GM12878 (cell line): ENCODE data around the gene GALNT18. TPM values are rescaled to one million over a fixed set of nuclear protein-coding genes. Genes with fewer than 3 reads are reported as not detected.

ENCODE experiments used
- ATAC-seq: fragments of 200-7000 bp; cut with Tn5 transposase; 3 replicates; pipeline ENCODE4 v1.9.1; 2020; ENCODE audit warnings: mild to moderate bottlenecking, moderate library complexity
- BruUV-seq: library from RNA; stranded (reverse); fragments of 400-500 nt; replicated peaks from 2 replicates; lab custom pipeline; 2021; lab: Mats Ljungman, UMichigan
- CTCF ChIA-PET: fragments of 300-600 bp; sonication (Branson Sonifier 250); formaldehyde crosslinking; extraction: SDS; loops from one replicate; lab custom pipeline; 2021; ENCODE audit warnings: inconsistent platforms; lab: Yijun Ruan, JAX
- POLR2A ChIA-PET: fragments of 350-600 bp; formaldehyde crosslinking; extraction: SDS; loops from one replicate; lab custom pipeline; 2021; ENCODE audit warnings: inconsistent platforms; lab: Charles Lee
- RAD21 ChIA-PET: fragments of 300-600 bp; sonication (Branson Sonifier 250); formaldehyde crosslinking; loops from one replicate; lab custom pipeline; 2023; ENCODE audit warnings: antibody characterized with exemption; ENCODE audit not compliant: unreplicated experiment; lab: Charles Lee
- SMC1A ChIA-PET: fragments of 300-600 bp; sonication (Branson Sonifier 250); formaldehyde crosslinking; loops from one replicate; lab custom pipeline; 2023; ENCODE audit not compliant: unreplicated experiment, uncharacterized antibody; lab: Charles Lee
- DNase-seq: peaks from one replicate; pipeline ENCODE4 v3.0.0-alpha.2; 2011; ENCODE audit warnings: low read depth, low spot score
- FAIRE-seq: peaks from 3 replicates; lab custom pipeline; 2011; peaks lifted over from hg19 to GRCh38; lab: Jason Lieb, UNC
- H2AFZ ChIP-seq: 2 replicates; pipeline ENCODE4 v1.6.0; 2011; ENCODE audit warnings: low read depth, low read length, control low read depth; ENCODE audit not compliant: control insufficient read depth
- H3K27ac ChIP-seq: 2 replicates; pipeline ENCODE4 v1.5.1; 2011; ENCODE audit warnings: control low read depth; ENCODE audit not compliant: control insufficient read depth, insufficient read depth
- H3K27me3 ChIP-seq, 2 experiments: replicated peaks in 1 of 2; 2 replicates each; pipeline versions ENCODE4 v1.6.0 to v1.6.1; 2011; ENCODE audit warnings: low read length in 1 of 2; ENCODE audit not compliant: control insufficient read depth in 2 of 2, insufficient read depth in 2 of 2
- H3K36me3 ChIP-seq, 2 experiments: 2 replicates each; pipeline ENCODE4 v1.5.1; 2011; ENCODE audit warnings: low read length in 1 of 2; ENCODE audit not compliant: control insufficient read depth in 2 of 2, insufficient read depth in 2 of 2
- H3K4me1 ChIP-seq: 2 replicates; pipeline ENCODE4 v1.6.1; 2011; ENCODE audit warnings: mild to moderate bottlenecking, low read length, moderate library complexity, mixed read lengths; ENCODE audit not compliant: control insufficient read depth, insufficient read depth
- H3K4me2 ChIP-seq: 2 replicates; pipeline ENCODE4 v1.6.0; 2011; ENCODE audit warnings: control low read depth; ENCODE audit not compliant: control insufficient read depth, insufficient read depth
- H3K4me3 ChIP-seq: fragments of 200-600 bp; sonication (generic); 2 replicates; pipeline ENCODE4 v1.5.1; 2016
- H3K79me2 ChIP-seq: 2 replicates; pipeline ENCODE4 v1.6.0; 2011; ENCODE audit warnings: low read length; ENCODE audit not compliant: control insufficient read depth, insufficient read depth
- H3K9ac ChIP-seq: 2 replicates; pipeline ENCODE4 v1.8.0; 2011; ENCODE audit warnings: low read length, control low read depth, mixed read lengths; ENCODE audit not compliant: control insufficient read depth, insufficient read depth
- H3K9me3 ChIP-seq: replicated peaks from 3 replicates; pipeline ENCODE4 v1.5.1; 2011; ENCODE audit warnings: mild to moderate bottlenecking, low read length; ENCODE audit not compliant: control insufficient read depth, insufficient read depth
- H4K20me1 ChIP-seq: 2 replicates; pipeline ENCODE4 v1.6.0; 2011; ENCODE audit not compliant: control insufficient read depth, insufficient read depth
- BACH1 ChIP-seq: fragments of 450-650 bp; IDR thresholded peaks from 2 replicates; pipeline ENCODE4 v1.6.1; 2017; ENCODE audit warnings: mild to moderate bottlenecking, borderline replicate concordance
- CHD2 ChIP-seq: IDR thresholded peaks from 2 replicates; pipeline ENCODE4 v1.6.1; 2011; ENCODE audit warnings: low read depth, low read length, improper control_type of control experiment, borderline replicate concordance
- CREM ChIP-seq: IDR thresholded peaks from 2 replicates; pipeline ENCODE4 v1.6.1; 2014; ENCODE audit warnings: antibody characterized with exemption, low read depth
- EED ChIP-seq: sonication (generic); IDR thresholded peaks from 2 replicates; pipeline ENCODE4 v1.6.1; 2016; ENCODE audit warnings: antibody characterized with exemption, low read depth
- FOXK2 ChIP-seq: fragments of 450-650 bp; IDR thresholded peaks from 2 replicates; pipeline ENCODE4 v1.6.1; 2017; ENCODE audit warnings: mild to moderate bottlenecking, moderate library complexity
- GATAD2B ChIP-seq: fragments of 450-650 bp; conservative IDR thresholded peaks from 2 replicates; pipeline ENCODE4 v1.6.1; 2017; ENCODE audit warnings: low read depth, mild to moderate bottlenecking, moderate library complexity
- HCFC1 ChIP-seq: fragments of 150-350 bp; IDR thresholded peaks from 2 replicates; pipeline ENCODE4 v1.6.1; 2014; ENCODE audit warnings: low read length
- JUNB ChIP-seq: IDR thresholded peaks from 2 replicates; pipeline ENCODE4 v1.6.1; 2016; ENCODE audit warnings: antibody characterized with exemption, mild to moderate bottlenecking
- MEF2B ChIP-seq: fragments of 450-650 bp; IDR thresholded peaks from 2 replicates; pipeline ENCODE4 v1.6.1; 2018; ENCODE audit warnings: mild to moderate bottlenecking, moderate library complexity; ENCODE audit not compliant: partially characterized antibody, poor library complexity, severe bottlenecking
- NR2C2 ChIP-seq: IDR thresholded peaks from 2 replicates; pipeline ENCODE4 v1.6.1; 2011; ENCODE audit warnings: borderline replicate concordance, low read depth; ENCODE audit not compliant: control insufficient read depth, insufficient read length
- PML ChIP-seq: IDR thresholded peaks from 2 replicates; pipeline ENCODE4 v1.6.1; 2012; ENCODE audit warnings: low read length, inconsistent platforms
- RAD51 ChIP-seq: fragments of 450-650 bp; IDR thresholded peaks from 2 replicates; pipeline ENCODE4 v1.6.1; 2016; ENCODE audit warnings: moderate library complexity, mild to moderate bottlenecking, inconsistent platforms
- SREBF1 ChIP-seq: IDR thresholded peaks from 2 replicates; pipeline ENCODE4 v1.6.1; 2012; ENCODE audit warnings: mild to moderate bottlenecking, low read length
- SRF ChIP-seq, 2 experiments: IDR thresholded peaks; 2 replicates each; pipeline ENCODE4 v1.6.1; 2011; ENCODE audit warnings: low read depth in 2 of 2, low read length in 2 of 2, mild to moderate bottlenecking in 1 of 2, moderate library complexity in 1 of 2
- SUPT20H ChIP-seq: IDR thresholded peaks from 2 replicates; pipeline ENCODE4 v1.6.1; 2011; ENCODE audit warnings: low read depth, mild to moderate bottlenecking, low read length, moderate library complexity, borderline replicate concordance; ENCODE audit not compliant: control insufficient read depth
- TCF7 ChIP-seq: IDR thresholded peaks from 2 replicates; pipeline ENCODE4 v1.6.1; 2014; ENCODE audit warnings: antibody characterized with exemption, borderline replicate concordance
- YBX1 ChIP-seq: fragments of 450-650 bp; IDR thresholded peaks from 2 replicates; pipeline ENCODE4 v1.6.1; 2016; ENCODE audit warnings: antibody characterized with exemption
- ZBED1 ChIP-seq: IDR thresholded peaks from 2 replicates; pipeline ENCODE4 v1.6.1; 2016; ENCODE audit warnings: borderline replicate concordance
- WGBS: methylation state at CpG from one replicate; pipeline ENCODE4 v1.1.6; 2016; ENCODE audit warnings: low lambda C conversion rate; ENCODE audit not compliant: insufficient replicate concordance, insufficient coverage; ENCODE audit errors: missing lambda C conversion rate; 5-methylcytosine and 5-hydroxymethylcytosine counted together
- in situ Hi-C: fragments of 300-500 bp; cut with MboI; formaldehyde crosslinking; loops from 9 replicates; pipeline ENCODE4 v1.14.3; 2018; ENCODE audit warnings: mixed read lengths
- intact Hi-C: fragments of 100-400 bp; cut with micrococcal nuclease; formaldehyde crosslinking; loops from one replicate; pipeline ENCODE4 v1.14.2; 2022; ENCODE audit not compliant: unreplicated experiment
- polyA plus RNA-seq, 11 experiments: library from polyadenylated mRNA; depleted of rRNA in 4 of 11; unstranded in 6 of 11; stranded (reverse) in 5 of 11; fragments of >200 nt; fragmentation: Nextera tagmentation in 4 of 11; fragmentation: Illumina TruSeq in 1 of 11; extraction: Ambion mirVana in 4 of 11; extraction: Trizol in 1 of 11; gene quantifications; 1 replicate in 1 of 11; 2 replicates in 10 of 11; pipeline versions ENCODE4 v1.2.1 to v1.2.3, GENCODE V29; 2011 to 2016; ENCODE audit warnings: inconsistent platforms in 2 of 11, missing spikeins in 2 of 11, low read depth in 1 of 11
- total RNA-seq, 4 experiments: library from RNA; depleted of rRNA in 3 of 4; stranded (reverse); fragments of >200 nt in 3 of 4; fragmentation: Illumina TruSeq in 1 of 4; extraction: Trizol in 1 of 4; gene quantifications; 2 replicates each; pipeline versions ENCODE4 v1.2.1 to v1.2.3, GENCODE V29; 2013 to 2021
- TF ChIP-seq, protein P1 (sequence below): fragments of 450-650 bp; IDR thresholded peaks from 2 replicates; pipeline ENCODE4 v1.6.1; 2016; ENCODE audit warnings: mild to moderate bottlenecking, moderate library complexity, borderline replicate concordance
- TF ChIP-seq, protein P2 (sequence below): IDR thresholded peaks from 2 replicates; pipeline ENCODE4 v1.6.1; 2011; ENCODE audit warnings: borderline replicate concordance, low read depth, mild to moderate bottlenecking, moderate library complexity, mixed read lengths, low read length; ENCODE audit not compliant: insufficient read depth; ENCODE audit errors: extremely low read length

Gene GALNT18
- total and polyA plus RNA-seq, 10 of the 15 experiments (the other 5 are each of a cell fraction or from before 2014, with no cell fraction given), result 1.2 to 14.2 (median 6.3) TPM

DNA sequence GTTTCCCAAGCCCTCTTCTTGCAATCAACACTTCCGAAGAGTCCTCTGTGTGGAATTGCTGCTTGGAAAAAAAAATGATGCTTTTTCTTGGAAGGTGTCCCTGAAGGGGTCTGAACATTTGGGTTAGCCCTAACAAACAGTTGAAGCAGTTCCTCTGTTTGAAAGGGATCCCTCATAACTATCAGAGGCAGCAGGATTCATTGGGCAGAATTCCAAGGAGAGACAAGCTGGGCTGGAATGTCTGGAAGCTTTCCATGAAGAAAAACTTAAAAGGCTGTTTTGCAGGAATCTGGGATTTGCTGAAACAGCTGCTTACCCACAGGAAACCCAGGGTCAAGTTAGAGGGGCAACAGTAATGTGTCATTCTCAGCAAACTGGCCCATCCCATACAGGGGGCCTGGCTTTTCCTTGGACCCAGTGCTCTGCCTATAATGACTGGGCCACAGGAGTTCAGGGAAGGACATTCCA lies 271.9 kb downstream of the GALNT18 start:
- in situ Hi-C loops, result no loop called here
- H3K9ac ChIP-seq, result no peak overlapping the region
- no peak overlapping the region for H3K4me2 ChIP-seq
- 44% methylated on average over 1 of the region's 1 CpG for WGBS
- H2AFZ ChIP-seq, result no peak overlapping the region
- no TSS peak for BruUV-seq
- H3K27ac ChIP-seq, result no peak overlapping the region
- DNase-seq (no peak), ATAC-seq (no peak), FAIRE-seq (no peak)
- H3K4me1 ChIP-seq, result no peaks in the 10 kb centered on the region
- ChIA-PET CTCF (no interaction called here), POLR2A (no interaction called here), RAD21 (no interaction called here), SMC1A (no interaction called here)
- intact Hi-C loops, result no loop called here
- no peaks in the 10 kb centered on the region for H3K27me3 ChIP-seq
- H3K79me2 ChIP-seq, result no peaks in the 10 kb centered on the region
- no peaks in the 10 kb centered on the region for H4K20me1 ChIP-seq
- H3K9me3 ChIP-seq, result no peaks in the 10 kb centered on the region
- no peak for TF ChIP-seq EED
- no peak for TF ChIP-seq GATAD2B
- TF ChIP-seq PML, result no peak
- TF ChIP-seq CREM, result no peak
- no peak for TF ChIP-seq JUNB
- TF ChIP-seq FOXK2, result no peak
- no peak for TF ChIP-seq RAD51
- no peak for TF ChIP-seq SRF (IDR thresholded peaks at IDR 0.05; ENCODE audit: low read depth in 2 of 2, low read length in 2 of 2)
- TF ChIP-seq TCF7, result no peak
- no peak for TF ChIP-seq YBX1
- TF ChIP-seq, protein P1, sequence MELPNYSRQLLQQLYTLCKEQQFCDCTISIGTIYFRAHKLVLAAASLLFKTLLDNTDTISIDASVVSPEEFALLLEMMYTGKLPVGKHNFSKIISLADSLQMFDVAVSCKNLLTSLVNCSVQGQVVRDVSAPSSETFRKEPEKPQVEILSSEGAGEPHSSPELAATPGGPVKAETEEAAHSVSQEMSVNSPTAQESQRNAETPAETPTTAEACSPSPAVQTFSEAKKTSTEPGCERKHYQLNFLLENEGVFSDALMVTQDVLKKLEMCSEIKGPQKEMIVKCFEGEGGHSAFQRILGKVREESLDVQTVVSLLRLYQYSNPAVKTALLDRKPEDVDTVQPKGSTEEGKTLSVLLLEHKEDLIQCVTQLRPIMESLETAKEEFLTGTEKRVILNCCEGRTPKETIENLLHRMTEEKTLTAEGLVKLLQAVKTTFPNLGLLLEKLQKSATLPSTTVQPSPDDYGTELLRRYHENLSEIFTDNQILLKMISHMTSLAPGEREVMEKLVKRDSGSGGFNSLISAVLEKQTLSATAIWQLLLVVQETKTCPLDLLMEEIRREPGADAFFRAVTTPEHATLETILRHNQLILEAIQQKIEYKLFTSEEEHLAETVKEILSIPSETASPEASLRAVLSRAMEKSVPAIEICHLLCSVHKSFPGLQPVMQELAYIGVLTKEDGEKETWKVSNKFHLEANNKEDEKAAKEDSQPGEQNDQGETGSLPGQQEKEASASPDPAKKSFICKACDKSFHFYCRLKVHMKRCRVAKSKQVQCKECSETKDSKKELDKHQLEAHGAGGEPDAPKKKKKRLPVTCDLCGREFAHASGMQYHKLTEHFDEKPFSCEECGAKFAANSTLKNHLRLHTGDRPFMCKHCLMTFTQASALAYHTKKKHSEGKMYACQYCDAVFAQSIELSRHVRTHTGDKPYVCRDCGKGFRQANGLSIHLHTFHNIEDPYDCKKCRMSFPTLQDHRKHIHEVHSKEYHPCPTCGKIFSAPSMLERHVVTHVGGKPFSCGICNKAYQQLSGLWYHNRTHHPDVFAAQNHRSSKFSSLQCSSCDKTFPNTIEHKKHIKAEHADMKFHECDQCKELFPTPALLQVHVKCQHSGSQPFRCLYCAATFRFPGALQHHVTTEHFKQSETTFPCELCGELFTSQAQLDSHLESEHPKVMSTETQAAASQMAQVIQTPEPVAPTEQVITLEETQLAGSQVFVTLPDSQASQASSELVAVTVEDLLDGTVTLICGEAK, result no peak
- TF ChIP-seq HCFC1, result no peak
- TF ChIP-seq NR2C2, result no peak
- TF ChIP-seq ZBED1, result no peak
- TF ChIP-seq MEF2B, result no peak
- TF ChIP-seq BACH1, result no peak
- no peak for TF ChIP-seq CHD2
- no peak for TF ChIP-seq SREBF1
- TF ChIP-seq SUPT20H, result no peak
- TF ChIP-seq, protein P2, sequence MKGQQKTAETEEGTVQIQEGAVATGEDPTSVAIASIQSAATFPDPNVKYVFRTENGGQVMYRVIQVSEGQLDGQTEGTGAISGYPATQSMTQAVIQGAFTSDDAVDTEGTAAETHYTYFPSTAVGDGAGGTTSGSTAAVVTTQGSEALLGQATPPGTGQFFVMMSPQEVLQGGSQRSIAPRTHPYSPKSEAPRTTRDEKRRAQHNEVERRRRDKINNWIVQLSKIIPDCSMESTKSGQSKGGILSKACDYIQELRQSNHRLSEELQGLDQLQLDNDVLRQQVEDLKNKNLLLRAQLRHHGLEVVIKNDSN, result no peak
- TF ChIP-seq, all 136 proteins: peak for 0
- H3K4me3 ChIP-seq, result no peak overlapping the region
- H3K36me3 ChIP-seq, result no peaks in the 10 kb centered on the region
